MCF 10A (cell line): ENCODE results near the gene PLD1. TPM values are rescaled to one million over a fixed set of nuclear protein-coding genes. Genes with fewer than 3 reads are reported as not detected.

Experiments
- BruUV-seq: library from RNA; stranded (reverse); fragments of 400-500 nt; replicated peaks from 2 replicates; lab custom pipeline; 2021; lab: Mats Ljungman, UMichigan
- CTCF ChIA-PET: fragments of 300-600 bp; sonication (Branson Sonifier 250); formaldehyde crosslinking; extraction: SDS; loops from one replicate; lab custom pipeline; 2021; ENCODE audit warnings: antibody characterized with exemption, inconsistent platforms; lab: Yijun Ruan, JAX
- POLR2A ChIA-PET: fragments of 300-600, 350-650 bp; sonication (Branson Sonifier 250); formaldehyde crosslinking; extraction: SDS; loops from one replicate; lab custom pipeline; 2020; ENCODE audit warnings: antibody characterized with exemption, inconsistent platforms; lab: Yijun Ruan, JAX
- DNase-seq: peaks from one replicate; pipeline ENCODE4 v3.0.0-alpha.2; 2018; ENCODE audit not compliant: unreplicated experiment
- H3K27ac Mint-ChIP-seq: one replicate; pipeline ENCODE4 v1.8.0; 2022; ENCODE audit warnings: mild to moderate bottlenecking, low read depth, mixed read lengths; ENCODE audit not compliant: unreplicated experiment
- H3K27me3 Mint-ChIP-seq: one replicate; pipeline ENCODE4 v1.8.0; 2022; ENCODE audit warnings: mixed read lengths; ENCODE audit not compliant: insufficient read depth, unreplicated experiment
- H3K36me3 Mint-ChIP-seq: one replicate; pipeline ENCODE4 v1.8.0; 2022; ENCODE audit warnings: mild to moderate bottlenecking, moderate library complexity, mixed read lengths; ENCODE audit not compliant: insufficient read depth, unreplicated experiment
- H3K4me1 Mint-ChIP-seq: one replicate; pipeline ENCODE4 v1.8.0; 2022; ENCODE audit warnings: mixed read lengths; ENCODE audit not compliant: insufficient read depth, unreplicated experiment
- H3K4me3 Mint-ChIP-seq: one replicate; pipeline ENCODE4 v1.8.0; 2022; ENCODE audit warnings: mild to moderate bottlenecking, moderate library complexity, mixed read lengths; ENCODE audit not compliant: unreplicated experiment
- H3K9me3 Mint-ChIP-seq: one replicate; pipeline ENCODE4 v1.8.0; 2022; ENCODE audit warnings: mixed read lengths; ENCODE audit not compliant: unreplicated experiment
- intact Hi-C: fragments of 100-400 bp; cut with micrococcal nuclease; formaldehyde crosslinking; loops from 2 replicates; pipeline ENCODE4 v1.14.1; 2022
- total RNA-seq: library from RNA; stranded (reverse); gene quantifications from 2 replicates; pipeline ENCODE4 v1.2.3, GENCODE V29; 2022
- TF ChIP-seq, protein P1 (sequence below): fragments of 200-600 bp; IDR thresholded peaks from one replicate; pipeline ENCODE4 v1.8.0; 2022; ENCODE audit warnings: antibody characterized with exemption, mild to moderate bottlenecking; ENCODE audit not compliant: unreplicated experiment

PLD1 gene
- total RNA-seq, 1 experiment from 2014 or later: 8.0 TPM

DNA sequence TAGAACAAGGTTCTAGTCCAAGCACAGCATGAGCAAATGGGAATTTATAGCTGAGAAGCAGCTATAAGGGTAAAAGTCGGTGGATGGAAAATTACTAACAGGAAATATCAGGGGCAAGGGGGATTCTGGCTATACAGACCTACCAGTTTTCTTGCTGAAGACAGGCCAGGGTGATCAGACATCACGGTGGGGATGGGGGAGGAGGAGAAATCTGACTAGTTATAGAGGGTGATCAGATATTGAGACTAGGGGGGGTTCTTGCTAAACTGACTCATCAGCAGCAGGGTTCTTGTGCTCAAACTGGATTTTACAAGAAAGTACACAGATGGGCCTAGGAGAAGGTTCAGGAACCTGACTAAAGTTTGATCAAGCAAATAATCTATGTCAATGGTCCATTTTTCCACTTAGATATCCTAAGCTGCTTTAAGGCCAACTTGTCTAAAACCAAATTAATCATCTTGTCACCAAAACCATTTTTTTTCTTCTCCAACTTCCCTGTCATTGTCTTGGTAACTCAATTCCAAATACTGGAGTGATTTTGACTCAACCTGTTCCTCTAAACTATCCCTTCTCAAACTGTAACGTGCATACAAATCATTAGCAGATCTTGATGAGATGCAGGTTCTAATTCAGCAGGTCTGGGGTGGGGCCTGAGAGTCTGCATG lies 37.4 kb upstream of the PLD1 start:
- no TSS peak for BruUV-seq
- TF ChIP-seq, protein P1, sequence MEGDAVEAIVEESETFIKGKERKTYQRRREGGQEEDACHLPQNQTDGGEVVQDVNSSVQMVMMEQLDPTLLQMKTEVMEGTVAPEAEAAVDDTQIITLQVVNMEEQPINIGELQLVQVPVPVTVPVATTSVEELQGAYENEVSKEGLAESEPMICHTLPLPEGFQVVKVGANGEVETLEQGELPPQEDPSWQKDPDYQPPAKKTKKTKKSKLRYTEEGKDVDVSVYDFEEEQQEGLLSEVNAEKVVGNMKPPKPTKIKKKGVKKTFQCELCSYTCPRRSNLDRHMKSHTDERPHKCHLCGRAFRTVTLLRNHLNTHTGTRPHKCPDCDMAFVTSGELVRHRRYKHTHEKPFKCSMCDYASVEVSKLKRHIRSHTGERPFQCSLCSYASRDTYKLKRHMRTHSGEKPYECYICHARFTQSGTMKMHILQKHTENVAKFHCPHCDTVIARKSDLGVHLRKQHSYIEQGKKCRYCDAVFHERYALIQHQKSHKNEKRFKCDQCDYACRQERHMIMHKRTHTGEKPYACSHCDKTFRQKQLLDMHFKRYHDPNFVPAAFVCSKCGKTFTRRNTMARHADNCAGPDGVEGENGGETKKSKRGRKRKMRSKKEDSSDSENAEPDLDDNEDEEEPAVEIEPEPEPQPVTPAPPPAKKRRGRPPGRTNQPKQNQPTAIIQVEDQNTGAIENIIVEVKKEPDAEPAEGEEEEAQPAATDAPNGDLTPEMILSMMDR: no peak
- POLR2A ChIA-PET: no interaction called here
- Mint-ChIP-seq H3K27ac (no peak overlapping the region), H3K36me3 (peaks cover 6% of the 10 kb centered on the region), H3K4me1 (no peaks in the 10 kb centered on the region), H3K9me3 (peaks cover 4% of the 10 kb centered on the region), H3K27me3 (no peaks in the 10 kb centered on the region), H3K4me3 (no peak overlapping the region)
- CTCF ChIA-PET: interaction anchor here (1.0 kb wide), 1 partner anchor 494 kb away, joined by 3 read pairs; no protein-coding TSS in a partner anchor
- DNase-seq: no peak
- intact Hi-C loops: no loop called here

DNA sequence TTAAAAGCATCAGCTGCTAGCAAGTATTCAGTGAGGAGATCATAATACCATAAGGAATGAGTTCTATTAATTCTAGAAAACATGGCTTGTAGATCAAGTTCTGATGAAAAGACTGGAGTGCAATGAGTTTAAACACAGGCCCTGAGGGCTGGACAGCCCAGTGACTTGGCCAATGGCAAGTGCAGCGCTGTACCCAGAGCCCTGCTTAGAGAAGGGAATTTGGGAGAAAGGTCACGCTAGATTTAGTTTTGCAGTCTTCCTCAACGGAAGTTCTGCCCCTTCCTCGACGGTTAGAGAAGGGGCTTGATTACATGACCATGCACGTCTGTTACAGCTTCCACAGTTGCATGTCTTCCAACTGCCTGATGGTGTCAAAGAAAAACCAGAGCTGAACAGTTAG lies 36.9 kb upstream of the PLD1 start:
- no peak for DNase-seq
- H3K4me3 Mint-ChIP-seq: no peak overlapping the region
- CTCF ChIA-PET: interaction anchor here (1.0 kb wide), 1 partner anchor 494 kb away, joined by 3 read pairs; no protein-coding TSS in a partner anchor
- no peaks in the 10 kb centered on the region for H3K27me3 Mint-ChIP-seq
- BruUV-seq: no TSS peak
- intact Hi-C loops: no loop called here
- POLR2A ChIA-PET: no interaction called here
- H3K4me1 Mint-ChIP-seq: no peaks in the 10 kb centered on the region
- peaks cover 6% of the 10 kb centered on the region for H3K36me3 Mint-ChIP-seq
- no peak overlapping the region for H3K27ac Mint-ChIP-seq
- TF ChIP-seq, protein P1: no peak
- H3K9me3 Mint-ChIP-seq: no peaks in the 10 kb centered on the region

DNA sequence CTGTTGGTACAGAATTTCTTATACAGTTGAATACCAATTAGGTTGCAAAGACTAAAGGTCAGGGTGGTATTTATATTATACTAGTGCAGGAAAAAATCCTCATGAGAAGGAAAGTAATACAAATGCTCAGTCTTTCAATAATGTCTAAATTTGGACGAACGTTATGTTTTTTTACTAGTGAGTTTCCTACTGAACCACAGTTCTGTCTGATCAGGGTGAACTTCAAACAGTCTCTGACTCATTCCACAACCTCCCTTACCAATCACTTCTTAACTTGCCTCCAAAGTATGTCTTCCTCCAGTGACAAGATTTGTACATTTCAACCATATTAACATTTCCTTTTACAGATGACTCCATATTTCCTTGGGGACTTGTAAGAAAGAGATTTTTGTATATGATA lies 36.3 kb upstream of the PLD1 start:
- no TSS peak for BruUV-seq
- no peaks in the 10 kb centered on the region for H3K27me3 Mint-ChIP-seq
- H3K4me3 Mint-ChIP-seq: no peak overlapping the region
- no peak for DNase-seq
- TF ChIP-seq, protein P1: no peak
- H3K9me3 Mint-ChIP-seq: no peaks in the 10 kb centered on the region
- H3K27ac Mint-ChIP-seq: no peak overlapping the region
- intact Hi-C loops: no loop called here
- H3K36me3 Mint-ChIP-seq: peaks cover 6% of the 10 kb centered on the region
- ChIA-PET CTCF (no interaction called here), POLR2A (no interaction called here)
- no peaks in the 10 kb centered on the region for H3K4me1 Mint-ChIP-seq

DNA sequence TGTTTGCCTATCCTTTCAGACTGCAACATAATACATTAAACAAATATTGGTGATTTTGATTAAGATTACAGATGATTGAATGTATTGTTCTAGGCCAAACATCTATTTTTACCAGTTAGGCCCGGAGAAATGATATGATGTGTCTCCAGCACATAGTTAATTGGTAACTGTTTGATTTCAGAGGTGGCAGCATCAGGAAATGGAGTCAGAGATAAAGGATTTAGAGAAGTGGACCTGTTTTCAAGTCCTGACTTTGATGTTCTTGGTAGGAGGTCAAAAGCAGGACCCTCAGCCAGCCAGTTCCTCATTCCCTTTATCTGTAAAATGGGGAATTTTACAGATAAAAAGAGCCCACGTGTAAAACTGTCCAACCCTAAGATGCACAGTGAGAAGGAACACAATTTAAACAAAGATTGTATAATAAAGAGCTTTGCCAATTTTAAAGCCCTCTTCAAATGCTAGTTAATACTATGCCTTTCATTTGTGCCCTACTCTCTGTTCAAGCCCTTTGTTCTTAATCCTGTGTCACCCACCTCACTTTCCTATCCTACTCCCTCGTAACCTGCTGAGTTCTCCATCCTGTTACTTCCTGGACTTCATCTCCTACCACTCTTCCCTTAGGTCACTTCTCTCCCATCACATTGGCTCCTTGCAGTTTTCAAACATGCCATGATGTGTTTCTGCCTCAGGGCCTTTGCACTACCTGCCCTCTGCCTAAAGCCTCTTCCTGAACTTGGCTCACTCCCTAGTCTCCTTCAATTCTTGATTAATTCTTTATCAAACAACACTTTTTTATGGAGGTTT lies 35.4 kb upstream of the PLD1 start:
- Mint-ChIP-seq H3K27ac (no peak overlapping the region), H3K36me3 (peaks cover 6% of the 10 kb centered on the region), H3K9me3 (no peaks in the 10 kb centered on the region), H3K4me3 (no peak overlapping the region), H3K27me3 (no peaks in the 10 kb centered on the region), H3K4me1 (no peaks in the 10 kb centered on the region)
- TF ChIP-seq, protein P1: no peak
- POLR2A ChIA-PET: no interaction called here
- no peak for DNase-seq
- intact Hi-C loops: no loop called here
- CTCF ChIA-PET: no interaction called here
- BruUV-seq: no TSS peak
